ENCODE results near the gene GABBR2.

GABBR2 gene

GRCh38 chr9:98383758-98384157 lies 325.0 kb downstream of the GABBR2 start:
- DNase-seq, result no peak

- DNase-seq, result no peak
These were observed 327.2 kb downstream of the GABBR2 start for GRCh38 chr9:98381311-98382103.

DNA sequence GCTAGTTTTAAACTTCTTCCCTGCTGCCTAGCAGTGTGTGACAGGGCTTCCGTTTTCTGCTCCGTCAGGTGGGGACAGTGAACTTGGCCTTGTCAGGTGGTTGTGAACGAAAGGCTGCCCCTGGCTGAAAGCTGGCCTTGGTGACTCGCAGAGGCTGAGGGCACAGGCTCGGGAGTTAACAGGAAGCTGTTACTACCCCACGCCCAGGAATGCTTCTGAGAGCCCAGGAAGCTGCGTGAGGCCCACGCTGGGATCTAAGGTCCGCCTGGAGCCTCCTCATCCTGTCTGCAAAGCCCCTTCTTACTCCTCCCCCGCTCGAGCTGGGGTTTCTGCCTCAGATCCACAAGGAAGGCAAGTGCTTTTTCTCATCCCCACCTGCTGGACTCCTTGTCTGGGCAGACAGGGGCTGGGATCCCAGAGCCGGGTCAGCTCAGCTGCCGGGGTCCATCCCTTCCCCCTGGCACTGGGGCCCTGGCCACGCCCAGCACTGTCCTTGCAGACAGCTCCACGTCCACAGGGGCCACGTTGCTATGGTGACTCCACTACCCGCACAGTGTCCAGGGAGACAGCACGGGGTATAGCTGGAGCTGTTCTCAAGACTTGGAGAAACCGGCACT lies 328.6 kb downstream of the GABBR2 start:
- DNase-seq, result no peak

DNA sequence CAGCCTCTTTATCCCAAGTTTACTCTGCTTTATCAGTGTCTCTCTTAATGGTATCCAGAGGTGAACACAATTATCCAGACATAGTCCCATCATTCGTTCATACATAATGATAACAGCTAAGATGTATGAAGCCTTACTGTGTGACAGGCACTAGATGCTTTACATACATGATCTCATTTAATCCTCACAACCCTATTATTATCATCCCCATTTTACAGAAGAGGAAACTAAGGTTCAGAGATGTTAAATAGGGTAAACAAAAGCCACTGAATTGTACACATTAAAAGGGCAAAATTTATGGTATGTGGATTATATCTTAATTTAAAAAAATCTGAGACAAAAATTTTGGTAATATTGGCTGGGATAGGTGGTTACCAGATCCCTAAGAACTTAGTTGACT lies 329.2 kb downstream of the GABBR2 start:
- DNase-seq, result no peak

GRCh38 chr9:98378794-98379193 lies 329.9 kb downstream of the GABBR2 start:
- no peak for DNase-seq

GRCh38 chr9:98378206-98378780 lies 330.4 kb downstream of the GABBR2 start:
- DNase-seq, result no peak

DNA sequence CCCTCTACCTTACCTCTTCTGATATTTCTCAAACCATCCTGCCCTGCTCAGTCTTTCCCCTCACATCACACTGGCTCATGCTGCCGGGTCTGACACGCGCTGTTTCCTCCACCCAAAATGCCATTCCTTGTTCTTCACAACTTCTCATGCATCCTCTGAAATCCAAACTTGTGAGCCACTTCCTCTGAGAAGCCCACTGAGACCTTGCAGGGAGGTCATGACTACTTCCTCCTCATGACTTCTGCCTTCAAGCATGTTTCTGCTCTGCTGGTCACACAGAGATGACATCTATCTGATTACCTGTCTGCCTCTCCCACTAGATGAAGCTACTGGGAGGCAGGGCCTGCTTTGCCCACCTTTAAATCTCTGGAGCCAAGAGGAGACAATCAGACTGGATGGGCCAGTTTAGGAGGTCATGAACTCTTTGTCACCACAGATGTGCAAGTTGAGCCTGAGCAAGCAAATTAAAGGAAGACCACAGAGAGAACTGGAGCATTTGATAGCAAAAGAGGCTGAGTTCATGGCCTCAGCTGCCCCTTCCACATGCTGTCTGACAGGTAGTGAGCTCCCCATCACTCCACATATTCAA lies 333.5 kb downstream of the GABBR2 start:
- no peak for DNase-seq

DNA sequence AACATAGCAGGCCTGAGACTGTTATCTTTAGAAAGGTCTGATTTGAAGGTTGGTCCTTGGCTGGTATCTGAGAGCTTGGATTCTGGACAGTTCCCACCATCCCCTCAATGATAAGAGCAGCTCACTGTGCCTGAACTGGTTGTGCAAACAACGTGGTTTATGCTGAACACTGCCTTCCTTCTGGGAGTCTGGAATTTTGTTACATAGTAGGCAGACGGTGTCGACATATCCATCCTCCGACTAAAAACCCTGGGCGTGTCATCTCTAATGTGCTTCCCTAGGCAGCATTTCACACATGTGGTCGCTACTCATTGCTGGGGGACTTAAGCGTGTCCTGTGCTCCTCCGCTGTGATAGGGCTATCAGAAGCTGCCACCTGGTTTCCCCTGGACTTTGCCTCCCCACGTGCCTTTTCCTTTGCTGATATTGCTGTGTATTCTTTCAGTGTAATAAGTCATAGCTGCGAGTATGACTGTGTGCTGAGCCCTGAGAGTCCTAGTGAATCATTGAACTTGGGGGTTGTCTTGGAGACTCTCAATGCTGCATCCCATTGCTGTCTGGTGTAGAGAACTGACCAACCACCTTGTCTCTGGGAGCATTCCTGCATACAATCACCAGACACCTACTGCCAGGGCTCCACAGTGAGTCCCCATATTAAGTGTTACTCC lies 334.2 kb downstream of the GABBR2 start:
- no peak for DNase-seq

DNA sequence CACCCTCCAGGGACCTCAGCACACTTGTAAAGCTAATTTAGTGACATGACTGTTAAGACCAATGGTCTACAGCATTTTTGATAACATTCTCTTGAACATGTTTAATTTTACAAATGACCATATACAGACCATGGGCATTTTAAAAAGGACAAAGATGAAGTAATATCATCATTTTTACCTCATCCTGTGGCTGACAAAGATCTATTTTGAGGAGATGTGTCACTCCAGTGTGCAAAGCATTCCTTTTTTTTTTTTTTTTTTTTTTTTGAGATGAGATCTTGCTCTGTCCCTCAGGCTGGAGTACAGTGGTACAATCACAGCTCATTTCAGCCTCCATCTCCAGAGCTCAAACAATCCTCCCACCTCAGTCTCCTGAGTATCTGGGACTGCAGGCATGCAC lies 335.1 kb downstream of the GABBR2 start:
- DNase-seq, result no peak

DNA sequence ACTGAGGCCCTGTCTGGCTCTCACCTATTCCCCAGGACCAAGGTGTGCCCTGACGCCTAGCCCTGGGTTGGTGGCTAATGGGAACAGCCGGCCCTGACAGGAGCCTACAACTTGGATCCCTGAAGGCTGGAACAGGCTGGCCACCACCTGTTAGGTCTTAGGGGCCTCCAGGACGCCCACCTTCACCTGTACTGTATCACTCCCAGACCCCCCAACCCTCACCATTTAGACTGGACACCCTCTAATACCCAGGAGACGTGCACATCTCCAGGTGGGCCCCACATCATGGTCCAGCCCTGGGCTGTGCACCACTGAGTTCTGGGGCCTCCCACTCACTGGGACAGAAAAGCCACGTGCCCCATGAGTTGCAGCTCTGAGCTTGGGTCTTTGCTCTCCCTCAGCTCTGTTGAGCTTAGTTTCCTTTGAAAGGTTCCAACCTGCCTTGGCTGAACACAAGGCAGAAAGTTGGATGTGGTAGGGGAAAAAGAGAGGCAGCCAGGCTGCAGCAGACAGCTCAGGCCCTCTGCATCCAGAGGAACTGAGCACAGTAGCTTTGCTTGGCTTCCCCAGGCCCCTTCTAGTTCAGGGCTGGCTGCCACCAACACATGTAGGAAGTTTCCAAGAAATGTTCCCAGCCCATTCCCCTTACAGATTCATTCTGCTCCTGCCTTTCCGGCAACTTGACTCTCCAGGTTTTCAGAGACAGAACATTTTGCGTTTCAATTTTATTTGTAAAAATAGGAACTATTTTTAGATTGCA lies 336.5 kb downstream of the GABBR2 start:
- no peak for DNase-seq

DNA sequence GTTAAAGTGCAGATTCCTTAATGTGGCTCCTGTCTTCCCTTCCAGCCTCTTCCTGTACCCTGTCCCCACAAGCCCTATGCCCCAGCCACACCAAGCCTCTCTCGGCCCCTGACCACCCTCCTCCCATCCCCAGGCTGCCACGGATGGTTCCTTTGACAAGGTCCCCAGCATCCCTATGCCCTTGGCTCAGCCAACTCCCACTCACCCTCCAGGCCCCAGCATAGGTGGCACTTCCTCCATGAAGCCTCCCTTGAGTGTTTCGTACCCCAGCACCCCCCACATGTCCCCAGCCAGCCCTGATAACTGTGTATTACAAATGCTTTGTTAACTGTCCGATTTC lies 337.8 kb downstream of the GABBR2 start:
- no peak for DNase-seq

- no peak for DNase-seq
These were observed 338.3 kb downstream of the GABBR2 start for GRCh38 chr9:98370300-98370975.

DNA sequence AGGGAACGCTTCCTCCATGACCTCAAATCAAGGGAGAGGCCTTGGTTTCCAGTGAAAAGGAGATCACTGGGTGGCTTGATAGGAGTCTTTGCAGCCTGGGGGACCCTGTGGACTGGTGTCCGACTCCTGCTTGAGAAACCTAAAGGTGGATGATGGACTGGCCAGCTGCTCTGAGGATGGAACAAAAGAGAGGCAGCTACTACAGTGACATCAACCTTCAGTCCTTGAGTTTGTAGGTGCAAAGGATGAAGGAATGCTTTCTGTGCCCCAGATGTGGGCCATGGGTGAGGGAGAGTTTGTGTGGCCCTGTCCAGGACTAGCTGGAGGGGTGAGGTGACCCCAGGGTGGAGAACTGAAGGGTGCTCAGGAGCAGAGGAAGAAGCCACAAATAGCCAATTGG lies 338.8 kb downstream of the GABBR2 start:
- DNase-seq, result no peak

- DNase-seq, result no peak
These were observed 339.3 kb downstream of the GABBR2 start for GRCh38 chr9:98369471-98369870.

- no peak for DNase-seq
These were observed 339.7 kb downstream of the GABBR2 start for GRCh38 chr9:98369066-98369425.

GRCh38 chr9:98368366-98369065 lies 340.2 kb downstream of the GABBR2 start:
- no peak for DNase-seq

DNA sequence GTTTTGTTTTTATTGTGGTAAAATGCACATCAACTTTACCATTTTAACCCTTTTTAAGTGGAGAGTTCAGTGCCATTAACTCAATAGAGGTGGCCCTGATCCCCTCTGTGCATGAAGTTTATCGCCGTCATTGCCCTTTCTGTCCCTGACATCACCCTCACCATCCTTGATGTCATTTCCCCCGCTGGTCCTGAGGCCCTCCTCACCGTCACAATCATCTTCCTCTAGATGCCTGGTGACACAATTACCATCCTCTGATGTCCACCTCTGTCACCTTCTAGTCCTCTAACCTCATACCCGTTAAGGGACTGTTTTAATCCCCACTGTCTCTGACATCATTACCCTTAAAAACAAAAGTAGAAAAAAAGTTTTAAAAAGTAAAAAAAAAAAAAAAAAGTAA lies 340.8 kb downstream of the GABBR2 start:
- DNase-seq, result no peak

GRCh38 chr9:98367371-98367900 lies 341.3 kb downstream of the GABBR2 start:
- no peak for DNase-seq

DNA sequence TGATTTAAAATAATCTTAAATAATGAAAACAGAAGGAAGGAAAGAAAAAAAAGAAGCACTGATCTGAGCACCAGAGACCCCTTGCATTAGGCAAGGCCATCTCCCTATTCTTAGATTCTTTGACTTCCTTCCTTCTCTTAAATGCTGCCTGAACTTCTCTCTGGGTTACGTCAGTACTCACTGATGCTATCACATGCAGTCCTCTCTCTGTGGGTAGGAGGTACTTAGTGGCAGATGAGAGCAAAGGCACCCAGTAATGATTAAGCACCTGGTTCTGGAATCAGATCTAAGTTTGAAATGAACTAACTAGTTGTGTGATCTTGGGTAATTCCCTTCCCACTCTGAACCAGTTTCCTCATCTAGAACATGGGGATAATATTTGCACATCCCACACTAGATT lies 343.0 kb downstream of the GABBR2 start:
- DNase-seq, result no peak

- no peak for DNase-seq
These were observed 343.5 kb downstream of the GABBR2 start for GRCh38 chr9:98365227-98365669.

- no peak for DNase-seq
These were observed 344.6 kb downstream of the GABBR2 start for GRCh38 chr9:98364086-98364485.
